ENCODE results near the gene MZT1. TPM values are rescaled to one million over a fixed set of nuclear protein-coding genes. Genes with fewer than 3 reads are reported as not detected.

The MZT1 gene
- total RNA-seq, result 14.9 and 33.3 TPM in 2 replicates

GRCh38 chr13:72727417-72728289 lies at the start of gene MZT1, which contains the start of gene BORA:
Gene MZT1 (minus strand): TSS chr13:72727629. CDS start chr13:72727602, 27 bp downstream.
Gene BORA (plus strand): TSS chr13:72727923. CDS start chr13:72728941, 1,018 bp downstream.

Other genes with a start within 250 kb of the MZT1 start
- gene BORA, start 294 bp upstream of the MZT1 start, total RNA-seq, result 6.9 and 16.9 TPM in 2 replicates
- gene DIS3, start 54.3 kb upstream of the MZT1 start, total RNA-seq, result 49.4 and 59.5 TPM in 2 replicates
- gene PIBF1, start 54.5 kb upstream of the MZT1 start, total RNA-seq, result 36.0 and 40.4 TPM in 2 replicates